IPS-18c (cell line): ENCODE results near the gene ZNF346.

Experiments used
- H3K4me3 ChIP-seq: 2 replicates; pipeline ENCODE4 v1.7.0; 2013; ENCODE audit warnings: low read depth, mild to moderate bottlenecking, low read length, moderate library complexity; ENCODE audit not compliant: insufficient read depth
- H3K9me3 ChIP-seq: one replicate; pipeline ENCODE4 v1.6.1; 2013; ENCODE audit warnings: mild to moderate bottlenecking, low read length, moderate library complexity; ENCODE audit not compliant: control insufficient read depth, insufficient read depth

ZNF346 gene

GRCh38 chr5:177122566-177122965 is 100.1 kb downstream of the ZNF346 start:
- Histone ChIP-seq H3K4me3 (no peak overlapping the region), H3K9me3 (no peaks in the 10 kb centered on the region)

- no peak overlapping the region for H3K4me3 ChIP-seq
Measured at GRCh38 chr5:177123789-177124485, 101.4 kb downstream of the ZNF346 start.

DNA sequence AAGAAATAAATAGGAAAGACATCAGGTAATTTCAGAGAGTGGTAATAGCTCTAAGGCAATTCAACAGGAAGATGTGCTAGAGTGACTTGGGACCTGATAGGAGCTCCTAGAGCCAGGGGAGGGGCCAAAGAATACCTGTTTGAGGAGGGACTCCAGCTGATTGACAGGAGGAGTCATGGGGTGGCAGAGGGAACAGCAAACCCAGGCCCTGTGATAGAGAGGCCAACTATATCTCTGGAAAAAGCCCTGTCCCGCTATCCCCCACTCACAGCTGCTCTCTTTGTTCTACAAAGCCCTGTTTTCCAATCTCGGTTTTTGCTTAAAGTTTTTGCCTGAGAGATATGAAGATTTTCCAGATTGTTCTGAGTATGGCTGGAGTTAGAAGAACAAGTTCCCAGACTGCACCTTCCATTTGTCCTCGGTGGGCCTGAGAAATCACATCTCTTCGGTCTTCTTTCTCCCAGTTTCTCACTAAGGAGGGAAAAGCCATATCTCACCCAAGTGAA is 102.0 kb downstream of the ZNF346 start:
- H3K4me3 ChIP-seq, result no peak overlapping the region
- H3K9me3 ChIP-seq, result no peaks in the 10 kb centered on the region

More at GRCh38 chr5:177123789-177124485, 101.4 kb downstream of the ZNF346 start:
- no peaks in the 10 kb centered on the region for H3K9me3 ChIP-seq

DNA sequence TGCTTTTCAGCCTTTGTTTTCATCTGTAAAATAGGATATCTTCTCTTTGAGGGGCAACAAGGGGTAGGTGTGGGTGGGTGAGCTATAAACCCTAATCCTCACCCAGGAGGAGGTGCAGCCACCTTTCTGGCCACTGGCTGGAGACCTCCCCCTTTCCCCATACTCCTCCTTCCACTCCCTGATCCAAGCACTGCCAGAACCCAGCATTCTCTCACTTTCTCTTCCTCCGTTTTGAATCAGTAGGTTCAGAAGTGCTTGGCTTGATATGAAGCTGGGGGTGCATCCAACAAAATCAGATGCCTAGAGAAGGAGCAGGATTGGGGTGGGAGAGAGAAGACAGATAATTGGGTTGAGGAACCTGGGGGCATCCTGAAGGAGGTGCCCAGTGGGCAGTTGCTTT is 104.3 kb downstream of the ZNF346 start:
- no peak overlapping the region for H3K4me3 ChIP-seq

DNA sequence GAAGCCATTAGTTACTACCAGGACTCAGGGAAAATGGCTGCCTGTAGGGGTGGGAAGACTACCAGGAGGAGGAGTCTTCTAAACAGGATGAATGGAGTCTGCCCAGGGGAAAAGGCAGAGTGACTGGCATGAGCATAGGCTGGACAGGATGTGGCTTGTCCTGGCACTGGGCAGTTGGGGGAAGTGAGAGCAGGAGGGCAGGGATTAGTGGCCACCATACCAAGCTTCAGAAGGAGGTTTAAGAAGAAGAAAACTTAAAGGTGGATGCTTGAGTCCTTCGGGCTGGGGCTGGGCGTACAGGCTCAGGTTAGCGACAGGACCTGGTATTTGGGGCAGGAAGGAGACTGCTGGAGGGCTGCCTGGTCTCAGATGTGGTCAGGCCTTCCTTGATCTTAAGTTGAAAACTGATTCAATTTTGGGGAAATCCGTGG is 106.1 kb downstream of the ZNF346 start:
- Histone ChIP-seq H3K4me3 (no peak overlapping the region), H3K9me3 (no peaks in the 10 kb centered on the region)

More for the DNA sequence above, 104.3 kb downstream of the ZNF346 start:
- no peaks in the 10 kb centered on the region for H3K9me3 ChIP-seq

DNA sequence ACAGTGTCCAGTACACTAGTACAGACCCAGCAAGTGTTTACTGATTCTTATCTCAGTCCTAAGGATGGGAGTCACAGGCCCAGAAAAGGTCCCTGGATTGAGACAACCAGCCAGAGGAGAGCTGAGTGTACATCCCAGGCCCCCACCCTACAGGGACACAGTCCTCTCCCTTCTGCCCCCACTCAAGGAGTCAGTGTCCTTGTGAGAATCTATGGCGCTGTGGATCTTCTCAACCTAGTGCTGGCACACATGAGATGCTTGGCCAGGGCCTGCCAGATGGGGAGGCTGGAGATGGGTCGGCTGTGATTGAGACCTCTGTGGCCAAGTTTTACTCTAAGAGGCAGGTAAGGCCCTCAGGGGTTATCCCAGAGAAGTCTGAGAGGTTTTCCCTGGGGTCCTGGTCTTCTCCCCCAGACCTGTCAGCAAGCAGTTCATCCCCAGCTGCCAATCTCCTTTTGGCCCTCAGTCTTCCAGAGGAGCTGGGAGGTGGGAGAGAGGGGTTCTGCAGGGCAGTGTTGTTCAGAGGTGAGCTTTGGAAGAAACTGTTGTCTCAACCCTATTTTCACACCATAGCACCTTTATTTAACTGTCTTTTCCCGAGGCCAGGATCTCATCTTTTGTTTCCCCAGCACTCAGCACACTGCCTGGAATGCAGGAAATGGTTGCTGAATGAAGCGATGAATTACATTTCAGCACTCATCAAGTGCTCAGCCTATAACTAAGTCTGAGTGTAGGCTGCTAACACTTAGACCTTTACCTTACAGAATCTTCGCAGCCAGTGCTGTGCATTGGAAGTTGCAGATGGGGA is 107.9 kb downstream of the ZNF346 start:
- Histone ChIP-seq H3K4me3 (no peak overlapping the region), H3K9me3 (no peaks in the 10 kb centered on the region)
